NCI-H446 (cell line): ENCODE data around the gene MVP.
"Not testable (repeated sequence)": the region's sequence is repeated elsewhere in the genome, so short reads cannot be mapped to it uniquely, and the experiment has no call there.

Experiments used
- DNase-seq, 2 experiments: peaks; one replicate each; lab custom pipeline; 2025; lab: John Stamatoyannopoulos, UW

The MVP gene

DNA sequence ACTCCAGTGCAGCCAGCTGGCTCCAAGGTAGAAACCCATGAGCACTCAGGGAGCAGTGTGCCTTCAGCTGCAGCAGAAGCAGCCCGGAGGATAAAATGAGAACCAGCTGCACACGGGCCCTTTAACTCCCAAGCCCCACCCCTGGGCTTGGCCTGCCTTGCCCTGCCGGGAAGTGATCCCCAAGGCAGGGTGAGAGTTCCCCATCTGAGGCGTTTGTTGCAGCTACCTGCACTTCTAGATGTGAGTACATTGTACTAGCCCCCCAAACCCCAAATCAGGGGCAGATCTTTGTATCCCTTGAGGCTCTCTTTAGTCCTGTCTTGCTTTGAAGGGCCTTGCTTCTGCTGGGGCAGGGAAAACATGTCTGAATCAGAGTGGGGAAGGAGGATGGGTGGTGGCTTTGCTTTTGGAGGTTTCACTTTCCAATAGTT is at the start of gene MVP:
Gene MVP (plus strand): TSS at position 192 of the 431 bp plus-strand sequence. CDS start 10,088 bp downstream, outside the sequence.
- peak; percentile 38 to 67 for DNase-seq

DNA sequence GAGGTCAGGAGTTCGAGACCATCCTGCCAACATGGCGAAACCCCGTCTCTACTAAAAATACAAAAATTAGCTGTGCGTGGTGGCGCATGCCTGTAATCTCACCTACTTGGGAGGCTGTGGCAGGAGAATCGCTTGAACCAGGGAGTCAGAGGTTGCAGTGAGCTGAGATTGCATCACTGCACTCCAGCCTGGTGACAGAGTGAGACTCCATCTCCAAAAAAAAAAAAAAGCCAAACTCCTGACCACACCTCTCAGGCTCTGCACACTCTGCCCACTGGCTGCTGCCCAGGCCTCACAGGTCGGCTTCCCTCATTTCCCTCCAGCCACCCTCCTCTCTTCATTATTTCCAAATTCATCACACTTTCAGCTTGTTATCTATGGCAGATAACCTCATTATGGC is 47.9 kb upstream of the MVP start:
- DNase-seq, result not testable (repeated sequence)

GRCh38 chr16:29774730-29775129 is 45.5 kb upstream of the MVP start:
- no peak for DNase-seq

- peak; percentile 11 to 63 for DNase-seq
Measured at GRCh38 chr16:29775742-29776408, 44.4 kb upstream of the MVP start.

GRCh38 chr16:29777576-29778350 is 42.5 kb upstream of the MVP start, which contains the start of gene ZG16:
Gene ZG16 (plus strand): TSS chr16:29778256. CDS start chr16:29779267, 1,011 bp downstream.
- no peak for DNase-seq

DNA sequence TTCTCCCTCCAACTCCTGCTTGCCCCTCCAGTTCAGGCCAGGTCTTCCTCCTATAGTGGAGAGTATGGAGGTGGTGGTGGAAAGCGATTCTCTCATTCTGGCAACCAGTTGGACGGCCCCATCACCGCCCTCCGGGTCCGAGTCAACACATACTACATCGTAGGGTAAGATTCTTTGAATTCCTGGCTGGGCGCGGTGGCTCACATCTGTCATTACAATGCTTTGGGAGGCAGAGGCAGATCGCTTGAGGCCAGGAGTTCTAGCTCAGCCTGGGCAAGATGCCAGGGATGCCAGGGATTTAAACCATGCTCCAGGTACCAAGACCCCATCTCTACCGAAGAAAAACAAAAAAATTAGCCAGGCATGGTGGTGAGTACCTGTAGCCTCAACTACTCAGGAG is 40.8 kb upstream of the MVP start:
- DNase-seq, result peak in 1 of 2 experiments; percentile 5

- DNase-seq, result not testable (repeated sequence)
Measured at GRCh38 chr16:29783094-29783953, 36.9 kb upstream of the MVP start.

GRCh38 chr16:29784157-29784556 is 36.1 kb upstream of the MVP start:
- no peak for DNase-seq

- no peak for DNase-seq
Measured at GRCh38 chr16:29784901-29785500, 35.3 kb upstream of the MVP start.

DNA sequence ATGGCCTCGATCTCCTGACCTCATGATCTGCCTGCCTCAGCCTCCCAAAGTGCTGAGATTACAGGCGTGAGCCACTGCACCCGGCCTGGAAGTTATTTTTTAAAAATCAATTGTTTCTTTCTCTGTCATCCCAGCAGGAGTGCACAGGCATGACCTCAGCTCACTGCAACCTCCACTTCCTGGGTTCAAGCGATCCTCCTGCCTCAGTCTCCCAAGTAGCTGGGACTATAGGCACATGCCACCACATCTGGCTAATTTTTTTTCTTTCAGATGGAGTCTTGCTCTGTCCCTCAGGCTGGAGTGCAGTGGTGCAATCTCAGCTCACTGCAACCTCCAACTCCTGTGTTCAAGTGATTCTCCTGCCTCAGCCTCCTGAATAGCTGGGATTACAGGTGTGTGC is 33.1 kb upstream of the MVP start:
- not testable (repeated sequence) for DNase-seq

- DNase-seq, result no peak
Measured at GRCh38 chr16:29789775-29790182, 30.5 kb upstream of the MVP start.

DNA sequence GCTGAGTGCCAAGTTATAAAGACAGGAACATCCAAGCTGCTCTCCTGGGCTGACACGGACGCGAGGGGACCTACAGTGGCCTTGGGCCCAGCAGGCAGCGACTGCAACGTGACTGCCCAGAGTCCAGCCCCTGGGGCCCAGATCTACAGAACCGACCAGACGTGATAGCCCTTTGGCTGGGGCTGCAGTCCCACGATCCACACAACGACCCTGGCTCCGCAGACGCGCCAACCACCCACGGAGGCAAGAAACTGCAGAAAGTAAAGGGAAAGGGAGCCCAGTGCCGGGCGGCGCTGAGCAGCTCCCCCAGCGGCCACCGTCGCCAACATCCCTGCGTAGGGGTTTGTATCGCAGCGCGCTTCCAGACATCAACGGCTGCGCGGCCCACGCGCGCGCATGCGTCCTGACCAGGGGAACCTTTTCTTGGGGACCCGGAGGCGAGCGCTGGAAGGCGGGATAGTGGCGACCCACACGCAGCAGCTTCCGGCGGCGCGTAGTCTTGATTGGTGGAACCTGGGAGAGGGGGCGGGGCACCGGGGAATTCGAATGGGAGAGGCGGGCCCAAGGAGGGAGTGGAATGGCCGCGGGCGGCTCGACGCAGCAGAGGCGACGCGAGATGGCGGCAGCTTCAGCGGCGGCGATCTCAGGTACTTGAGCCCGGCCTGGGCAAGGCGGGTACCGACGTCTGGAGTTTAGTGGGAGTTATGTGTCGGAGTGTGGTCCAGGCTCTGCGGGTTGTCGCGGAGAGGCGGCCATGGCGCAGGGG is 29.9 kb upstream of the MVP start, which contains the start of gene KIF22:
Gene KIF22 (plus strand): TSS at position 569 of the 766 bp plus-strand sequence. CDS start 9 bp downstream, at position 578.
- peak; percentile 96 to 99 for DNase-seq

- DNase-seq, result no peak
Measured at GRCh38 chr16:29790949-29791844, 29.1 kb upstream of the MVP start.

- no peak for DNase-seq
Measured at GRCh38 chr16:29791845-29792807, 28.1 kb upstream of the MVP start.

DNA sequence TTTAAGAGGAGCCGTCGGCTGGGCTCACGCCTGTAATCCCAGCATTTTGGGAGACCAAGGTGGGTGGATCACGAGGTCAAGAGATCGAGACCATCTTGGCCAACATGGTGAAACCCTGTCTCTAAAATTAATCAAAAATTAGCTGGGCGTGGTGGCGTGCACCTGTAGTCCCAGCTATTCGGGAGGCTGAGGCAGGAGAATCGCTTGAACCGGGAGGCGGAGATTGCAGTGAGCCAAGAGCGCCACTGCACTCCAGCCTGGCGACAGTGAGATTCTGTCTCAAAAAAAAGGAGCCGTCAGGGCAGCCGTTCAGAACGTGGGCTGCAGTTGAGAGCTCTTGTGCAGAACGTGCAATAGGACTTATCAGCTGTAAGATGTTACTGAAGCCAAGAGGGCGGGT is 27.1 kb upstream of the MVP start:
- DNase-seq, result not testable (repeated sequence)

DNA sequence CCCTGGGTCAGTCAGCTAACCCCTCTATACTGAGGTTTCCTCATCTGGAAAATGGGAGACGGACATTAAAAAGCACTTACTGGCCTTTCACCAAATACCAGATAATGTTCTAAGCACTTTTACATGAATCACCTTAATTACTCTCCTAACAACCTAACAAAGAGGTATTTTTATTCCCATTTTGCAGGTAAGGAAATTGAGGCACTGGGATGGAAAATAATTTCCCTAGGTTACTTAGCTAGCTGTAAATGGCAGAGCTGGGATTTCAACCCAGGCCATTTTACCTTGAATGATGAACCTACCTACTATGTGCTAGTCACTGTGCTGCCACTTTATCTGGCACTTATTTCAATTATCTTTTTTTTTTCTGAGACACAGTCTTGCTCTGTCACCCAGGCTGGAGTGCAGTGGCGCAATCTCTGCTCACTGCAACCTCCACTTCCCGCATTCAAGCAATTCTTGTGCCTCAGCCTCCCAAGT is 26.0 kb upstream of the MVP start:
- DNase-seq, result no peak

- no peak for DNase-seq
Measured at GRCh38 chr16:29802416-29802935, 17.8 kb upstream of the MVP start.

DNA sequence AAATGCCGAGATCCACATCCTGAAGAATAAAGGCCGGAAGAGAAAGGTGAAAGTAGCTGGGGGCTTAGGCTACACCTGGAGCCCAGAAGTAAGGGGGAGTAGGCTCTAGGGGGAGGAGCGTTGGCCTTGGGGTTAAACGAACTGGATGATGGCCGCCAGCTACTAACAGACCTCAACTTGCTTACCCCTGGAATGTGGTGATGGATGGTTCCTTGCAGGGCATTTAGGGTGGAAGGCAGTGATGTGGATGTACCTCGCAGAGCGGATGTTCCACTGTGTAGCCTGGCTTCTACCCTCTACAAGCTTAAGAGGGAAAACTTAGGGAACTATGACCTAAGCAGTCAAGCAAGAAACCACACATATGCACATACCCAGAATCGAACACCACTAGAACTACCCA is 16.2 kb upstream of the MVP start:
- no peak for DNase-seq
